Measurements from ENCODE around the gene TMEM140.

GRCh38 chr7:135210888-135211178, 63.0 kb downstream of the TMEM140 start:
- no peak for TF ChIP-seq CTCF (IDR thresholded peaks at IDR 0.05; ENCODE audit: insufficient read depth, low read depth, low read length)
- TF ChIP-seq EZH2 (IDR thresholded peaks at IDR 0.05; ENCODE audit: insufficient read depth, low read length) = no peak

All from astrocyte (in vitro differentiated cells and primary cell).